HG03469 (cell line): ENCODE data around the gene HIVEP3.

Experiments used
- ATAC-seq: cut with Tn5 transposase; IDR thresholded peaks from one replicate; pipeline ENCODE4 v1.9.1; 2021; ENCODE audit warnings: mild to moderate bottlenecking, moderate library complexity, moderate number of reproducible peaks; ENCODE audit not compliant: unreplicated experiment

The HIVEP3 gene

GRCh38 chr1:41819843-41820242 is 98.9 kb downstream of the HIVEP3 start:
- no peak for ATAC-seq

DNA sequence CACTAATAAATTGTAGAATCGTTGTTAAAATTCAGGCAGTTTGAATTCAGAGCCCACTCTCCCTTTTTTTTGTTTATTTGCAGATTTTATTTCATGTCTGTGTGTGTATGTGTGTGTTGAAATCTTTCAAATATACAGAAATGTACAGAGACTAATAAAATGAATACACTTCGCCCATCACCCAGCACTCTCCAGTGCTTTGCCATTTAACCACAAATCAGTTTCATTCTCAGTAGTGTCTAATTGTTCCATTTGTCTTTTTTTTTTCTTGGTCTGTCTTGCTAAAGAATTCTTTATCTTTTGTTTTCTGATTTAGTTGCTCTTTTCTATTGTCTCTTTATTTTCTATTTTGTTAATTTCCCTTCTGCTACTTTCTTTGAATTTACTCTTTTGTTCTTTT is 99.7 kb downstream of the HIVEP3 start:
- no peak for ATAC-seq

DNA sequence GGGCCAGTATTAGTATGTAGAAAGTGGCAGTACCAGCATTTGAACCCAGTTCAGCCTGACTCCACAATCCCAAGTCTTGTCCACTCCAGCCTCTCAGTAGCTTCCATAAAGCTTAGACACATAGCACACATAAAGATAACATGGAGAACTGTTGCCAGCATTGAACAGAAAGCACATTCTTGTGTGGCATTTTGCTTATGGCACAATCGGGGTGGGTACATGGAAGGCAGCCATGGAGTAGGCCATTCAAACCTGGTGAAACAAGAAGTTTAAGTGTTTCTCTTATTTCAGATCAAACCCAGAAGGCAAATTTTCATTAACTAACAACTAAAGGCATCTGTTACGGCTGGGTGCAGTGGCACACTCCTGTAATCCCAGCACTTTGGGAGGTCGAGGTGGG is 102.7 kb downstream of the HIVEP3 start:
- ATAC-seq = no peak

DNA sequence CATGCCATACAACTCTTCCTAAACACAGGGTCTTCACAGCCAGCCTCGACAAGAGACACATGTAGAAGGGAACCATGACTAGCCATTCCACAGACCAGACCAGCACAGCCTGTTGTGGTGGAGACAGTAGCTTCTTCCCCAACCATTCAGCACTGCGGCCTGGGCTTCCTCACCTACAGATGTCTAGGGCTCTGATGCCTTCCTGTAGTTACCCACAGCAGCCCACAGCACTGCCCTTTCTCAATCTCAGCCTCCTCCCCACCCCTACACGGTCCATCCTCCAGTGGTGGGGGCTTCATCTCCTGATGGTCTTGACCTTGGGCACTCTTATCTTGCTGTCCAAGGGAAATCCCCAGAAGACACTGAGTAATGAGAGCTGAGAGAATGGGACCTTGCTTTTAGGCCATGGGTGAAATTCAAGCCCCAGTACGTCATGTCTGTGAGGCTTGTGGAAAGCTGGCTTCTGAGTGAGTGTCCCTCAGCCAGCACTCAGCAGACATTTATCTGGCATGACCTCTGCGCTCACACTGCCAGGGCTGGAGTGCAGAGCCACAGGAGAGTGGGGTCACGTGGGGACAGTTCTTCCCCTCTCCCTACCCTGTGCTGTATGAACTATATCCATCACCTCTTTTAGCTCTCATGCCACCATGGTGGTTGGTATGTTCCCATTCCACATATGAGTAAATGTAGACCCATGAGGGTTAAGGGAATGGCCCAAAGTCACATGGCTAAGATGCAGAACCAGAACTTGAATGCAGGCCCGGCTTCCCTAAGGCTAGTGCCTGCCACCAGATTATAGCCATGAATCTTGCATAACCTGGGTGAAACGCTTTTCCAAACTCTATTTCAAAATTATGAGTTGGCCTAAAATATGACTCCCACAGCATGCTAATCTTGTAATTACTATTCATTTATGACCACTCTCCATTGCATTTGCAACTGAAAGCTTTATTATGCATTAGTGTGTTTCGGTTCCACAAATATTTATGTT is 104.7 kb downstream of the HIVEP3 start:
- no peak for ATAC-seq

DNA sequence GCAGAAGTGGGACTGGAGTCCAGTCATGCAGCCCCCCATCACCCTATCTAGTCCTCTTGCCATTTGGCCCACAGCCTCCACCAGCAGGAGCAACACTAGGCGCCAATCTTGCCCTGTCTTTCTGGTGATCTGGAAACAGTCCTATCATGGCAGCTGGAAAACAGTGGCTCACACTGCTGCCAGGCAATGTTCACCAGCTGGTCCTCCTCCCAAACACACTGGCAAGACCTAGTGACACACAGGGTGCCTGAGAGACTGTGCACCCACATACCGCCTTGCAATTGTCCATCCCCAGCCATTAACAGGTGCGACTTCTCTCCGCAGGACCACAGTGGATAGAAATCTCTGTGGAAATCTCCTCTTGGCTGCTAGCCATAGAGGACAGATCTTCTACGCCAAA is 105.5 kb downstream of the HIVEP3 start:
- no peak for ATAC-seq

DNA sequence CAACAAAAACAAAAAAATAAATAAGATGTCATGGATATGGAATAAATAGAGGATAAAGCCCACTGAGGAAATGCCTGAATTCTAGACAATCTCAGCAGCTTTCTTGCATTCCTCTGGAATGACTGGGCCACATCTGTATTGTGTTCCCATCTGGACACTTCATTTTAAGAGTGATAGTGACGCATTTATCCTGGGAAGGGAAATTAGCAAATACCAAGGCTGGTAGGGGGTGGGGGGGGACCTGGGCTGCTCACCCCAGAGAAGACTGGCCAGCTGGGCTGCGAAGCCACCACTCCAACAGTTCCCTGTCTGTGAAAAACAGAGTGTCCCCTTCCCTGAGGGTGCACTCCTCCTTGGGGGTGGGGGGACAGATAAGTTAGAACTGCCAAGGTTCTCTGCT is 106.3 kb downstream of the HIVEP3 start:
- no peak for ATAC-seq

DNA sequence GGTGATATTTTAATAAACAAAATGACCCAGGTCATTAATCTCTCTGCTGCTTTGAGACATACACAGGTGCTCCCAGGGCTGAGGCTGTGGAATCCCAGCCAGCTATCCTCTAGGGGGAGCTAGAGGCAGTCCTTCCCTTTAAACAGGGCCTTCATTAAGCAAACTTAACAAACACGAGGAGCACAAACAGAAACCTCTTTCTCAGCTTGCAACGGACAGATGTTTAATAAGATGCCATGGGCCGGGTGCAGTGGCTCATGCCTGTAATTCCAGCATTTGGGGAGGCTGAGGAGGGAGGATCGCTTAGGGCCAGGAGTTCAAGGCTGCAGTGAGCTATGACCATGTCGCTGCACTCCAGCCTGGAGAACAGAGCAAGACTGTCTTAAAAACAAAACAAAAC is 106.7 kb downstream of the HIVEP3 start:
- no peak for ATAC-seq

- ATAC-seq = no peak
These were observed 107.5 kb downstream of the HIVEP3 start for GRCh38 chr1:41811051-41811795.

DNA sequence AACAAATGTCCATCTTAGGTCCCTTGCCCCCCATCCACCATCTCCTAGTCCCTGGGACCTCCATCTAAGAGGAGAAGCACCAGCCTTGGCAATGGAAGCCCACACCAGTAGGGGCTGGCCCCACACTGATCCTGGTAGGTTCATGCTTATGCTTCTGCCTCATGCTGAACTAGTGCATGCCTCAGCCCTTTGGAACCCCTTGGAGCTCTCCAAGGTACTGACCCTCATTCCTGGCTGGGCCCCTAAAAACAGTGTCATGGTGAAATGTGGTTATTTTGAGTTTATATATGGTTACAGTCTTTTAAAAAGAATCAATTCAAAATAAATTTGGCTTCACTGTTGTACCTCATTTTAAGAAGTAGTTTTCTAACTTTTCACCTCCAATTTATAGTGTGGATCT is 108.3 kb downstream of the HIVEP3 start:
- no peak for ATAC-seq

DNA sequence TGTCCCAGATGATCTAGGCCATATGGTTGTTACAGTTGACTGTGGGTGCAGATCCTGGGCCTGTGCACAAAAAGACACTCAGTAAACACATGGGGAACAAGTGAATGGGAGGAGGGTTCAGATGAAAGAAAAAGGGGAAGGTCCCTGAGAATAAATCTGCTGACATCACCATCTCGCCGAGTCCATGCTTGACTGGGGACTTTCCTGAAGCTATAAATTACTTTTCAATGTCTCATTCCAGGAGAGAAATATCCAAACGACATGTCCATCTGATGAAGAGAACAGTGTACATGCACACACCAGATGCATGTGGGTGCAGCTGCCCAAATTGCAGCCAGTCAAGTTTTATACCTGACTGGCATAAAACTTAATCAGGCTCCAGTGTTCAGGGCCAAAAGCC is 109.0 kb downstream of the HIVEP3 start:
- ATAC-seq = no peak

- ATAC-seq = no peak
These were observed 111.3 kb downstream of the HIVEP3 start for GRCh38 chr1:41807390-41807789.

- no peak for ATAC-seq
These were observed 112.1 kb downstream of the HIVEP3 start for GRCh38 chr1:41806472-41807155.

GRCh38 chr1:41805771-41806471 is 112.8 kb downstream of the HIVEP3 start:
- no peak for ATAC-seq

DNA sequence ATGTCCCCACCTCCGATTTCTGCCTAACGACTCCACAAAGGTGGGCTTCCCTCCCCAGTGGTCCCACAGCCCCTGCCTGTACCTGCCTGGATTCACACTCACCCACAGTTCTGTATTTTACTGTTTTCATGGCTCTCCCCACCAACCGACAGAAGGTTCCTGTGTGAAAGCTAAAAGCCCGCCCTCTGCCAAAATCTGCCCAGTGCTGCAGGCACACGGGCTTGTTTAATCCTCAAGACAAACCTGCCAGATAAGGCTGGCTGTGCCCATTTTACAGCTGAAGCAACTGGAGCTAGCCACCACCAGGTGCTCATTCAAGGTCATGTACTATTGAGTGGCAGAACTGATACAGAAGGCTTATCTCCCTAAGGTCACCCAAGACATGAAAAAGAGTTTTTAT is 114.5 kb downstream of the HIVEP3 start:
- ATAC-seq = no peak

DNA sequence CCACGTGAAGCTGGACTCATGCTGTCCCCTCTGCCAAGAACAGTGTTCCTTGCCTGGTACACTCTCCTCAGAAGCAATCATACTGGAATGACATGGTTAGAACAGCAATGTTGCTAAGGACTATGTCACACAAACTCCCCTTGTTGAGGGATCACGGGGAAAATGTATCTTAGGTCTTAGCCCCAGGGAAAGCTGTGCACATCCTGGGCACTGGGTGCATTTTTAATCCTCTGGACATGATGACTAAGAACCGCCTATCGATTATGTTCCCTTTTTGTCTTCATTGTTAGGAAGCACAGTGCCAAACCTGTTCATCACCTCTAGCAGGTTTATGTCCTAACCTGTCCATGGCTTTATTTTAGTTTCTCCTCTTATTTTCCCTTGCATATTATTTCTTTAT is 115.1 kb downstream of the HIVEP3 start:
- no peak for ATAC-seq

GRCh38 chr1:41802532-41803501 is 115.9 kb downstream of the HIVEP3 start:
- no peak for ATAC-seq

DNA sequence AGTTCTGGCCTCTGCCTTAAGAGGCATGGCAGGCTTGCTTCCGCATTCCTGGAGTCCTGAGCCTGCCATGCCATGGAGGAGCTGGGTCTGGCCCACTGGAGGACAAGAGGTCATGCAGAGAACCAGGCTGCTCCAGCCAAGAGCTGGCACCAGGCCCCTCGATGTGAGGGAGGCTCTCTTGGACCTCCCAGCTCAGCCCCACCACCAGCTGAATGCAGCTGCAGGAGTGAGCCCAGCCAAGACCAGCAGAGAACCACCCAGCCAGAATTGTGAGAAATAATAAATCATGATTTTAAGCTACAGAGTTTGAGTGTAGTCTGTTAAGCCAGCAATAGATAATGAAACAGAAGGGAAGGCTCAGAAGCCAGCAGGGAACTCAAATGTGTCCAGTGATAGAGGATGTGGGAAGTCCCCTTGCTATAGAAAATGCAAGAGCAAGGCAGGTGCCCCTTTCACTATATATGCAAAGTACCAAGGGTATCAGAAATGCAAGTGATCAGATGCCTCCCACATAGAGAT is 118.4 kb downstream of the HIVEP3 start:
- no peak for ATAC-seq

DNA sequence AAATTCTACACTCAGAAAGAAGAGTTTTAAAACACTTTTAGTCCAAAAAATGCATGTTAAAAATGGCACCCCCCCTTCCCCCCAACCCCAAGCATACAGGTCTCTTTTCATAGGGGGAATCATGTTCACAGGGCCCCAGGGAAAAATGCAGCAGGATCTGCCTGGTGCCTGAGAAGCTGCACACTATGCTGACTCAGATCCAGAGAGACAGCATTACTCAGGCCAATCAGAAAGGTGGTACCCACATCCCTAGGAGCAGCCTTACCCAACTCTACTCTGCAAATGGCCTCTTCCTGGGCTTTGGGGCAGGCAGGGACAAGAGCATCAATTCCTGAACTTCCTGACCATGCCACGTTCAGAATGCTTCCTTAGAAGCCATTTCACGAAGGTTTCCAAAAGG is 119.0 kb downstream of the HIVEP3 start:
- ATAC-seq = no peak

- no peak for ATAC-seq
These were observed 119.5 kb downstream of the HIVEP3 start for GRCh38 chr1:41799205-41799604.
